Mucosa of descending colon (tissue), 3 donors: ENCODE data around the gene GTPBP6. TPM values are rescaled to one million over a fixed set of nuclear protein-coding genes. Genes with fewer than 3 reads are reported as not detected.

Experiments used
- ATAC-seq: fragments of 200-7000 bp; cut with Tn5 transposase; one replicate; pipeline ENCODE4 v1.9.1; 2020; ENCODE audit warnings: mild to moderate bottlenecking, moderate library complexity
- DNase-seq, 3 donors: peaks; one replicate each; pipeline ENCODE4 v3.0.0-alpha.2; 2020
- H3K36me3 ChIP-seq: fragments of 200-600 bp; one replicate; pipeline ENCODE4 v1.8.0; 2021; ENCODE audit warnings: low read depth, mild to moderate bottlenecking
- H3K4me1 ChIP-seq: fragments of 200-600 bp; one replicate; pipeline ENCODE4 v1.8.0; 2021; ENCODE audit warnings: low read depth, mild to moderate bottlenecking
- H3K4me3 ChIP-seq: fragments of 200-600 bp; one replicate; pipeline ENCODE4 v1.8.0; 2021; ENCODE audit warnings: mild to moderate bottlenecking
- H3K9me3 ChIP-seq: fragments of 200-600 bp; one replicate; pipeline ENCODE4 v1.8.0; 2021; ENCODE audit warnings: mild to moderate bottlenecking
- CTCF ChIP-seq: fragments of 200-600 bp; IDR thresholded peaks from one replicate; pipeline ENCODE4 v1.8.0; 2022; ENCODE audit warnings: antibody characterized with exemption, mild to moderate bottlenecking
- intact Hi-C, 2 donors: fragments of 100-400 bp; cut with DNase I in 1 of 2; cut with micrococcal nuclease in 1 of 2; formaldehyde crosslinking; loops; one replicate each; pipeline versions ENCODE4 v1.11.0 to v1.11.1; 2022; cut with DNase I, micrococcal nuclease
- total RNA-seq, 3 donors: library from RNA; stranded (reverse); fragmentation: NEBNext Ultra II Directional in 2 of 3; extraction: Animal tissue kit (Norgen Biotek cat#: 25700) in 2 of 3; gene quantifications; one replicate each; pipeline versions ENCODE4 v1.2.1 to v1.2.4, GENCODE V29; 2021 to 2023
- donor health status: DM: no; HTN: no; CAD: no; lungs with moderate emphysema.
- donor health status: DM: no; HTN: no; CAD: no.
- donor health status: DM: no; HTN: yes; CAD: no.

GTPBP6 gene
- total RNA-seq, 3 donors from 2014 or later: 49.8 to 55.8 (median 54.1) TPM

GRCh38 chrX:314781-315595 is 3.6 kb downstream of the GTPBP6 start:
- H3K36me3 ChIP-seq: peaks cover 3% of the 10 kb centered on the region
- no peaks in the 10 kb centered on the region for H3K9me3 ChIP-seq
- no peak for TF ChIP-seq CTCF
- ATAC-seq: no peak
- no peak overlapping the region for H3K4me3 ChIP-seq
- intact Hi-C loops: no loop called here
- no peaks in the 10 kb centered on the region for H3K4me1 ChIP-seq
- peak in 2 of 3 donors; percentile 29 to 51 for DNase-seq

- H3K36me3 ChIP-seq: peaks cover 3% of the 10 kb centered on the region
- no peaks in the 10 kb centered on the region for H3K4me1 ChIP-seq
- ATAC-seq: no peak
- intact Hi-C loops: no loop called here
- H3K4me3 ChIP-seq: no peak overlapping the region
- peak in 2 of 3 donors; percentile 23 to 53 for DNase-seq
- no peaks in the 10 kb centered on the region for H3K9me3 ChIP-seq
- no peak for TF ChIP-seq CTCF
These were observed 4.5 kb downstream of the GTPBP6 start for GRCh38 chrX:314049-314448.

GRCh38 chrX:313546-313945 is 5.0 kb downstream of the GTPBP6 start:
- H3K9me3 ChIP-seq: no peaks in the 10 kb centered on the region
- no peaks in the 10 kb centered on the region for H3K36me3 ChIP-seq
- no peak for ATAC-seq
- DNase-seq: peak in 2 of 3 donors; percentile 8 to 19
- intact Hi-C loops: no loop called here
- no peak for TF ChIP-seq CTCF
- H3K4me3 ChIP-seq: no peak overlapping the region
- no peaks in the 10 kb centered on the region for H3K4me1 ChIP-seq

- Histone ChIP-seq H3K4me3 (no peak overlapping the region), H3K9me3 (no peaks in the 10 kb centered on the region), H3K4me1 (no peaks in the 10 kb centered on the region), H3K36me3 (no peaks in the 10 kb centered on the region)
- DNase-seq (peak in 2 of 3 donors; percentile 19 to 51), ATAC-seq (no peak)
- intact Hi-C loops: no loop called here
- no peak for TF ChIP-seq CTCF
These were observed 5.8 kb downstream of the GTPBP6 start for GRCh38 chrX:312621-313331.

- intact Hi-C loops: no loop called here
- Histone ChIP-seq H3K36me3 (no peaks in the 10 kb centered on the region), H3K4me3 (no peak overlapping the region), H3K4me1 (no peaks in the 10 kb centered on the region), H3K9me3 (no peaks in the 10 kb centered on the region)
- no peak for TF ChIP-seq CTCF
- peak in 2 of 3 donors; percentile 20 to 46 for DNase-seq
- ATAC-seq: no peak
These were observed 7.2 kb downstream of the GTPBP6 start for GRCh38 chrX:311156-312129.
